Hepatocyte (in vitro differentiated cells): ENCODE measurements around the gene FAT1.

Source experiments
- CTCF ChIP-seq: fragments of 200-600 bp; sonication (generic); IDR thresholded peaks from 2 replicates; pipeline ENCODE4 v1.5.1; 2016; ENCODE audit warnings: antibody characterized with exemption, mild to moderate bottlenecking; ENCODE audit not compliant: poor library complexity
- EZH2 ChIP-seq: fragments of 200-600 bp; sonication (generic); IDR thresholded peaks from 2 replicates; pipeline ENCODE4 v1.6.1; 2016; ENCODE audit warnings: antibody characterized with exemption, mild to moderate bottlenecking, borderline replicate concordance

GRCh38 chr4:186669159-186669731 lies 54.4 kb downstream of the FAT1 start:
- TF ChIP-seq CTCF (peak; percentile 65), EZH2 (no peak)
